CD4-positive, alpha-beta T cell treated with Interleukin-6 at 100 ng/mL for 8 hours (primary cell): Measurements from ENCODE around the gene CCS.
"Not testable (repeated sequence)": the region's sequence is repeated elsewhere in the genome, so short reads cannot be mapped to it uniquely, and the experiment has no call there.

ENCODE experiments used
- DNase-seq: peaks from one replicate; pipeline ENCODE4 v3.0.0-alpha.2; 2020; ENCODE audit warnings: mixed read lengths, low spot score

CCS gene

DNA sequence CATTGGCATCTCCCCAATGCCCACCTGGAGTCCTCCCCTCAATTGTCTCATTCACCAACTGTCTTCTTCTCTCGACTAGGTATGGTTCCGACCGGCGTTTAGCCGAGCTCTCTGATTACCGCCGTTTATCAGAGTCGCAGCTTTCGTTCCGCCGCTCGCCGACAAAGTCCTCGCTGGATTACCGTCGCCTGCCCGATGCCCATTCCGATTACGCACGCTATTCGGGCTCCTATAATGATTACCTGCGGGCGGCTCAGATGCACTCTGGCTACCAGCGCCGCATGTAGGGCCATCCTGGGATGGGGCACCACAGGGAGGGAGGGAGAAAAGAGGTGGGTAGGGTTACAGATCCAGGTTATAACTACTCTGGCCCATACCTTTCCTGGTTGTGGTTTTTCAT, 33.4 kb downstream of the CCS start:
- no peak for DNase-seq

DNA sequence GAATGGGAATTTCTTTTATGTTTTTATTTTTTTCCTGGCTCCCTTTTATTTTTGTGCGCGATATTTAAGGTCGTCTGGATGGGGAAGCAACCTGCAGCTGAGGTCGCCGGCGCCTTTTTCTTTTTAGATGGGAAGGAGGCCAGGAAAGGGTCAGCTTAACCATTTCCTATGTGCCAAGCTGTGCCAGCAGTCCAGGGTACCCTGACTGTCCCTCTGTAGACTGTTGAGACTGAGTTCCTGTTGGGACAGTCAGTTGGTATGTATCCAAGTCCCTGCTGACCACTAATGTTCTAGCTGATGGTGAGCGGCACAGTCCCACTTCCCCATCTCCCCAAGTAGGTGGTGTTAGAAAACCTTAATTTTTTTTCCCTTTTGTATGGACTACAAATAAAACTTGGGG, 33.9 kb downstream of the CCS start:
- DNase-seq = no peak

DNA sequence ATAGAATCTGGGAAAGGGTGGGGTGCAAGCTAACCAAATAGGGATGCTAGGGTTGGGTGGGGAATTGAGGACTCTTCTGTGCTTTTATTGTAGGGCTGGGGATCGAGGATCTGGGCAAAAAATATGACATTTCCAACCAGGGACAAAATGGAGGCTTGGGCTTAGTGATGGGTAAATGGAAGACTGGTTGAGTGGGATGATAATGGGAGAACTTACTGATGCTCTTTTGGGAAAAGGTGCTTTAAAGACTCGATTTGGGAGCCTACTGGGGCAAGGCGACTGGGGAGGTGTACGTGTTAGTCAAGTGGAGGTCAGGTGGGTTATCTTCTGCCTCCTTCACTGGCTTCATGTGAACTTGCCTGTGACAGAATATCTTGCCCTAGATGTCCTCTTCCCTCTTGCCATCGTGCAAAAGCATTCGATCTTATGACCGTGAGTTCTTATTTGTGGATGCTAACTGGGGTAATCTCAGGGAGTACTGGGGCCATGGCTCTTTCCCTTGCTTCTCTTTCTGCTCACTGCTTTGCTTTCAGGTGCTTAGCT, 35.1 kb downstream of the CCS start:
- no peak for DNase-seq

DNA sequence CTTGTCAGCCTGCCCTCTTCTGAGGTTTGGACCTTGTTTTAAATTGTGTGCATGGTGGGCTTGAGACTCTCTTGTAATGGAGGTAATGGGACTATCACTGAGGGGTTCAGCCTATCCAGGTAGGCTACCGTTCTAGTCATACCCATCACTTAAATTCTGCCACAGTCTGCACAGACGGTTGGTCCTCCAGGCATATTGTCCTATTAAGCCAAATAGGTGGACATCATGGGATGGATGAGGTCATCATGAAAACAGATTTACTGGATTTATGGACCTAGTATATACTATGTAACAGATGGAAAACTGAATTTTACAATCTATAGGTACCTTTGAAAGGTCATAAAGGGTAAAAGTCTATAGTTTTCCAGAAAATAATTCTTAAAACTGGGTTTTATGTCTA, 36.4 kb downstream of the CCS start:
- no peak for DNase-seq

DNA sequence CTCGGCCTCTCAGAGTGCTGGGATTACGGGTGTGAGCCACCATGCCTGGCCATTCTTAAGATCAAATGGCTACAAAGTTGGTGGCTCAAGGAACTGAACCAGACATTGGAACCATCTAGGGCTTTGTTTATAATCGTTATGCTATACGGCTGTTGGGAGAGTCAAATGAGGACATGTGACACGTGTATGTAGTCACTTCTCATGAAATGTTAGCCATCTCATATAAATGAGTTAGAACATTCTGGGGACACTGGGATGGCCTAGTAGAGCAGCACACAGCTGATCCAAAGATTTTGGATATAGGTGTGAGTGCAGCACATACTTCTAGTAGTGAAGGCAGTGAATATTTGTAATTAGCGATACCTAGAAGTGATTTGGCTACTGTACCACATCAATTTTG, 38.9 kb downstream of the CCS start:
- DNase-seq = no peak

DNA sequence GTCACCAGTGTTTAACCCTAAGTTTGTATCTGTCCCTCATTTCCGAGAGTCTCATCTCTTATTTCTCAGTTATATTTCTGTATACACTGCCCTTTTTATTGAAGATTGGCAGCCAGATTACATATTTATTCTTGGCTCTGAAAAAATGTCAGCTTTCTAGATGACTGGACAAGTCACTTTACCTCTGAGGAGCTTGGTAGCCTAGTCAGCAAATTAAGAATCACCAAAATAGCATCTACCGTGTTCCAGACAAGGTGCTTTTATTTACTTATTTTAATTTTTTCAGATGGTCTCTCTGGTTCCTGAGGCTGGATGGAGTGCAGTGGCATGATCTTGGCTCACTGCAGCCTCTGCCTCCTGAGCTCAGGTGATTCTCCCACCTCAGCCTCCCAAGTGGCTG, 40.0 kb downstream of the CCS start:
- no peak for DNase-seq

DNA sequence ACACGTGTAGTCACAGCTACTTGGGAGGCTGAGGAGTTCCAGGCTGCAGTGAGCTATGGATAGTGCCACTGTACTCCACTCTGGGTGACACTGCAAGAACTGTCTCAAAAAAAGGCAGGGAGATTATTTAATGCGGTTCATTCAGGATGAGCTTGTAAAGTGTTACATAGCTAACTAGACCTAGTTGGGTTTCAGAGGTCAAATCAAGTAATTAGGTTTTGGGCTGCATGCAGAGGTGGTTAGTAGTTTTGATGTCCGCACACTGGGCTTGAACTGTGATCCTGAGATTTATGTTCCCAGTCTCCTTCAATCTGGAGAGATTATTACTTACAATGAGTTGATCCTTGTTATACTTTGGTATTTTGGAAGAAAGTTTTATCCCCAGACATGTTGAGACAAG, 43.4 kb downstream of the CCS start:
- no peak for DNase-seq

DNA sequence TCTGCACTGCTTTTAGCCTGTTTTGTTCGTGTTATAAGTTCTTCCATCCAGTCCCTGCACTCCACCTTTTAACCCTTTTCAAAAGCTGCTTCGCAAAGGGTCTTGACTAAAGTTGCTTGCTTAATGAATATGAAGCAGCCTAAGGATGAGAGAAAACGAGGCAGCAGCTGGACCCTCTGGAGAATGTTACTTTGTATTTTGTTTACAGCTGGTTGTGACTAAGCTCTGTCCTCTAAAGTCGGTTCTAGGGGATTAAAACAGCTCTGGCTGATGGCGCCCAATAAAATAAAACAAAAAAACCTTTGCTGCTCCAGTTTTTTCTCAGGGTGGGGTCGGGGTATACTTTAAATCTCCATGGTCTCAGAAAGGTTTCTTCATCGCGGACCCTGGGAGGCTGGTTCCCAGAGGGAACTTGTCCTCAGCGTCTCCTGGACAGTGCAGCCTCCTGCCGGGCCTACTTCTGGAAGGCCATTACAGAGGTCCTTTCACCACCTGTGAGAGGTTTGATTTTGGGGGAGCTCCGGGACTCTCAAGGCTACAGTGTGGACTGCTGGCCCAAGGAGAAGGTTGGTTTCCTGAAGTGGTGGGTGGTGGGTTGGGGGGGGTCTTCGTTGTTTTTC, 44.7 kb downstream of the CCS start:
- DNase-seq = no peak

DNA sequence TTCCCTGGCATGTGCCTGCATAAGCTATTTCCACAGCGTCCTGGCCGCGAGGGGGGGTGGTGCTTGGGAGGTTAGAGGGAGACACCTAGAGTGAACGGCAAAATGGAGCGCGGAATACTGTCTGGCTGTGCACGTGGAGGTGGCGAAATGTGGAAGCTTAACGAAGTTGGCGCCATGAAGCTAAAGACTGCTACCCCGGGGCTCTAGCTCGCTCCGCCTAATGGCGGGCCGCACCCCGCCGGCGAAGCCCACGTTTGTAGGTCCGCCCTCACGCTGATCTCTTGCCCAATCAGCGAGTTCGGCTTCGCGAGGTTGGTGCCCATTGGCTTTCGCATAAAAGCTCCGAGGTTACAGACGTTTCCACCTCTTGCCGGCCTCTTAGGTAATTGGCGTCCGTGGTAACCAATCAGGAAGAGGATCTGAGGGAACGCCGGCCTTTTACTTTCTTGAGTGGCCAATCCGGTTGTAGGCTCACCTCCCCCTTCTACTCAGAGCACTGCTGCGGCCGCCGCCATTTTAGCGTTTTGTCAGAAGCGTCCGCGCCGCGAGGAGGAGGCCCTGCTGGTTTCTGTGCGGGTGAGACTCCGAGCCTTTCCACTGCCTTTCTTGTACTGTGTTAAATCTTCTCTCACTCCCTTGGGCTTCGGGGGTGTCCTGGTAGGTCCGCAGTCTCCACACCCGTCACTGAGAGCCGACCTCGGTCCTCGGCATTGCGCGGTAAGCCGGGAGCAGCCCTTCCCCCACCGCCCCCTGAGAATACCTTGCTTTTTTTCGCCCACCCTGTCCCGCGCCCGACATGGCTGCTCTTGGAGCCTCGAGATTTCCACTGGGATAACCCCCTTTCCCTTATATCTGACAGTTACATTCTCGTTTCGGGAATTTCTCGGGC, 45.4 kb downstream of the CCS start, which contains the start of gene RBM4:
RBM4 (plus strand) TSS at position 527 of the 889 bp plus-strand sequence. CDS start 1,009 bp downstream, outside the sequence.
- DNase-seq = peak; percentile 98

DNA sequence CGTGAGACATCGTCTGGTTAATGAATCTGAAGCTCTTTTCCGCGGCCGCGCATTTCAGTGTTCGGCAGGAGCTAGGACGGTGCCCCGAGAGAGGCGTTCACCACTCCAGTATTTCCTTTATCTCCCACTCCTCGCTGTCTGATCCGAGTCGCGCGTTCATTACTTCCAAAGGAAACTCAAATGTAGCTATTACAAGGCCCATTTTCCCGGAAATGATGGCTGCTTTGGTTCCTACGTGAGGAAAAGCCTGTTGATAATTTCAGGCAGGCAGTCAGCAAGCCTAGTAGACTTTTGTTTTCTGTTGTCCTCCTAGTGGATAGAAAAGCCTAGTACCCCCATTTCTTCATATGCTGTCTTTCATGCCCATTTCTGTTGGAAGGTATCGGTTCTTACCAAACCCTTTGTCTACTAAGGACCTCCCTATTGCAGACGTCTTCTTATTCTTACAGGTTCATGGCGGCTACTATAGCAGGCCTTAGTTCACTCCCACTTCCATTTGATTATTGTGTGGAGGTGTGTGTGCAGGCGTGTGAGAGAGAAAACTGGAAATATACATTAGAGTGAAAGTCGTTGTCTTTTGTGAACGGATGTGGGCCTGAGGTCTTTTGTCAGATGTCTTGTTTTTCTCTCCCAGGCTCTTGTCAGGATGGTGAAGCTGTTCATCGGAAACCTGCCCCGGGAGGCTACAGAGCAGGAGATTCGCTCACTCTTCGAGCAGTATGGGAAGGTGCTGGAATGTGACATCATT, 46.3 kb downstream of the CCS start:
- DNase-seq = peak; percentile 23

DNA sequence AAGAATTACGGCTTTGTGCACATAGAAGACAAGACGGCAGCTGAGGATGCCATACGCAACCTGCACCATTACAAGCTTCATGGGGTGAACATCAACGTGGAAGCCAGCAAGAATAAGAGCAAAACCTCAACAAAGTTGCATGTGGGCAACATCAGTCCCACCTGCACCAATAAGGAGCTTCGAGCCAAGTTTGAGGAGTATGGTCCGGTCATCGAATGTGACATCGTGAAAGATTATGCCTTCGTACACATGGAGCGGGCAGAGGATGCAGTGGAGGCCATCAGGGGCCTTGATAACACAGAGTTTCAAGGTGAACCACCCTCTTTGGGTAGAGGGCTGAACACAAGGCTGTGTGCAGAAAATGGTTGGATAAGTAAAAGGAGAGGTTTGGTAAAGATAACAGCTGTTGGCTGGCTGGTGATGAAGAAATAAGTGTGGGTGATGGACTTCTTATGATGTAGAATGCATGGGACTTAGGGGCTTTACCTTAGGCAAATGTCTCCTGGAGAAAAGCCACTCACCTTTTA, 46.9 kb downstream of the CCS start:
- not testable (repeated sequence) for DNase-seq

DNA sequence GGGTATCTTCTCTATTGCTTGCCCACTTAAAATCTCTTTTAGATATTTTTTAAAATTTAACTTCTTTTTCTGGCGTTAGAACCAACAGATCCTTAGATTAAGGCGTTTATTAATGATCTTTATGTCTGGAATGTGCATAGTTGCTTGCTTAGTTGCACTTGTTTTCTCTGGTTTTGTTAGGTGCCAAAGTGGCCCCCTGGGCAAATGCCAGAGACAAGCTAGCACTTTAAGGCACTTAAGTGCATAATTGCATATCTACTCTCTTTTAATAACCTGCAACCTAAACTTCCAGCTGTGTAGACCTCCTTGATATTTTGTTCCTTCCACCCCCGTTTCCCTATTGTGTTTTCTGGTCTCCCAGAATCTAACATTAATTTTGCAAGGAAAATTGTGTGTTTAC, 48.8 kb downstream of the CCS start:
- no peak for DNase-seq

DNA sequence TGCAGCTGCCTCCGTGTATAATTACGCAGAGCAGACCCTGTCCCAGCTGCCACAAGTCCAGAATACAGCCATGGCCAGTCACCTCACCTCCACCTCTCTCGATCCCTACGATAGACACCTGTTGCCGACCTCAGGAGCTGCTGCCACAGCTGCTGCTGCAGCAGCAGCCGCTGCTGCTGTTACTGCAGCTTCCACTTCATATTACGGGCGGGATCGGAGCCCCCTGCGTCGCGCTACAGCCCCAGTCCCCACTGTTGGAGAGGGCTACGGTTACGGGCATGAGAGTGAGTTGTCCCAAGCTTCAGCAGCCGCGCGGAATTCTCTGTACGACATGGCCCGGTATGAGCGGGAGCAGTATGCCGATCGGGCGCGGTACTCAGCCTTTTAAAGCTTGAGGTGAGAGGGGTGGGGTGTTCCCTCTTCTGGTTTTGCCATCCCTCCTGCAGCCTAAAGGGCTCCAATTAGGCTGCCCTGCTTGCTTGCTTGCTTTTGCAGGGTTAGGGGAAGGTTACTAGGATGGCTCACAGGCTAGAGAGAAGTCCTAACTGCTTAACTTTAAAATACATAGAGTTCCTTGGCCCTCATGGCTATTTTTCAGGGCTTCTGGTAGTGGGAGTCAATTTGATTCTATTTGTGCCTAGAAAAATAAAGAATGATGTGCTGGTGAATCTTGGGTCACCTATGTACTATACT, 50.9 kb downstream of the CCS start:
- no peak for DNase-seq

DNA sequence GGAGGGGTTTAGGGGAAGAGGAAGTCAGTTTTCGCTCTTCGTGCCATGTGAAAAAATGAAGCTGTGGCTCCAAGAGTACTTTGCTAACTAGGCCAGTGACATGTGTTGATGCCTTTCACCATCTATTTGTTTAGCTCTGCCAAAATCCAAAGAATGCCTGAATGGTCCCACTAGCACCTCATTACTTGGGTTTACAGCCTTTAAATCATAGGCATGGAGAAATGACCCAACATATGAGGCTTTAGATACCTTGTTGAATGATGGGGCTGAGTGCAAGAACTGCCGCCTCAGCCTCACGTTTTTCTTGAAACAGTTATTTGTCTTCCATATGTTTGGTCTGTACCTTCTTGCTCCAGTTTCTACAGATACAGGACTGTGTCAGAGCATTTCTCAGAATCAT, 53.8 kb downstream of the CCS start:
- no peak for DNase-seq

DNA sequence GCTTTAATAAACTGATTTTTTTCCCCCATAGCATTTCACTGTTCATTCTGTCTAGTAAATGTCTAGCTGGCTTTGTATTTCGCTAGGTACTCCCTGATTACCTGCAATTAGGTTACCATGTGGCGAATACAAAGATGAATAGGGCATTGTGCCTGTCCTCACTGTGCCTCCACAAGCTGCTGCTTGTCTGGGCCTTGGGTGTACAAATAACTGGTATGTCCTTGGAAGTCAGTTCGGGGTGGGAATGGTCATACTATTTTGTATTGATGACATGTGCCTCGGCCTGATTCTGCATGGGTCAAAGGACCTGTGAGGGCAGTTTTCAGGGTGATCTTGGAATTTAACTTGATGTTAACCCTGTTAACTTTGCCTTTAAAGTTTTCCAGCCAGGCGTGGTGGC, 56.9 kb downstream of the CCS start:
- DNase-seq = no peak

DNA sequence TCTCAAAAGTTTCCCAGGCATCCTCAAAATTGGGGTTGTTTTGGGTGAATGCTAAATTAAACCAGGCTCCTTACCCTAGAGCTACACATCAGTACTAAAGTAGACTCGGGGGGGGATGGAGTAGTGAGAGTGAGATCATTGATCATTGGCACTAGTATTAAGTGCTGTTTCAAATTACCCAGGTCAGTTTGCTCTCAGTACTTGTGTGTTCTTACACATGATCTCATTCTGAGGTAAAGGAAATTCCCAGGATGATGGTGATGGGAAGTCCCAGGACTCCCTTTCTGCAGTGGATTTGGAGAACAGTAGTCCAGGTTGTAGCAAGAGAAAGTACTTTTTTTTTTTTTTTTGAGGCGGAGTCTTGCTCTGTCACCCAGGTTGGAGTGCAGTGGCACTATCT, 58.0 kb downstream of the CCS start:
- DNase-seq = no peak

DNA sequence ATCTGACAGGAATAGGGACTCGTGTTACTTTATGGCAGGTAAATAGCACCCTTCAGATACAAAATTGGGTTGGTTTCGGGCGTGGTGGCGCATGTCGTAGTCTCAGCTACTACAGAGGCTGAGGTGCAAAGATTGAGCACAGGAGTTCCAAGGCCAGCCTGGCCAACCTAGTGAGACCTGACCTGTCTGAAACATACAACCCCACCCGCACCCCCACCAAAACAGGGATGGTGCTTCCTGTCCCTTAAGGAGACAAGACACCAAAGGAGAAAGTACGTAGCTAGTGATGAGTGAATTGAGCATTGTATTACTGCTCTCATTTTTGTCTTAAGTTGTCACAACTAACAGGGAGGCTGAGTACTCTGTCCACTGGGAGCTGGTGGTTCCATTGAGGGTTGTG, 59.7 kb downstream of the CCS start:
- DNase-seq = no peak

DNA sequence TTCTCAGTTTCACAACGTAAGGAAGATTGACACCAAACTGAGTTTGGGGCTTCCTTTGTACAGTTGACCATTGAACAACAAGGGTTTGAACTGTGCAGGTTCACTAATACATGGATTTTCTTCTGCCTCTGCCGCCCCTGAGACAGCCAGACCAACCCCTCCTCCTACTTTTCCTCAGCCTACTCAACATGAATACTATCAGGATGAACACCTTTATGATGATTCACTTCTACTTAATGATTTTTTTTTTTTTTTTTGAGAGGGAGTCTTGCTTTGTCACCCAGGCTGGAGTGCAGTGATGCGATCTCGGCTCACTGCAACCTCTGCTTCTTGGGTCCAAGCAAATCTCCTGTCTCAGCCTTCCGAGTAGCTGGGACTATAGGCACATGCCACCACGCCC, 60.1 kb downstream of the CCS start:
- no peak for DNase-seq
